HG03139 (cell line): ENCODE measurements around the gene COA7.

Experiments used
- ATAC-seq: cut with Tn5 transposase; IDR thresholded peaks from one replicate; pipeline ENCODE4 v1.9.1; 2021; ENCODE audit not compliant: unreplicated experiment

Gene COA7

DNA sequence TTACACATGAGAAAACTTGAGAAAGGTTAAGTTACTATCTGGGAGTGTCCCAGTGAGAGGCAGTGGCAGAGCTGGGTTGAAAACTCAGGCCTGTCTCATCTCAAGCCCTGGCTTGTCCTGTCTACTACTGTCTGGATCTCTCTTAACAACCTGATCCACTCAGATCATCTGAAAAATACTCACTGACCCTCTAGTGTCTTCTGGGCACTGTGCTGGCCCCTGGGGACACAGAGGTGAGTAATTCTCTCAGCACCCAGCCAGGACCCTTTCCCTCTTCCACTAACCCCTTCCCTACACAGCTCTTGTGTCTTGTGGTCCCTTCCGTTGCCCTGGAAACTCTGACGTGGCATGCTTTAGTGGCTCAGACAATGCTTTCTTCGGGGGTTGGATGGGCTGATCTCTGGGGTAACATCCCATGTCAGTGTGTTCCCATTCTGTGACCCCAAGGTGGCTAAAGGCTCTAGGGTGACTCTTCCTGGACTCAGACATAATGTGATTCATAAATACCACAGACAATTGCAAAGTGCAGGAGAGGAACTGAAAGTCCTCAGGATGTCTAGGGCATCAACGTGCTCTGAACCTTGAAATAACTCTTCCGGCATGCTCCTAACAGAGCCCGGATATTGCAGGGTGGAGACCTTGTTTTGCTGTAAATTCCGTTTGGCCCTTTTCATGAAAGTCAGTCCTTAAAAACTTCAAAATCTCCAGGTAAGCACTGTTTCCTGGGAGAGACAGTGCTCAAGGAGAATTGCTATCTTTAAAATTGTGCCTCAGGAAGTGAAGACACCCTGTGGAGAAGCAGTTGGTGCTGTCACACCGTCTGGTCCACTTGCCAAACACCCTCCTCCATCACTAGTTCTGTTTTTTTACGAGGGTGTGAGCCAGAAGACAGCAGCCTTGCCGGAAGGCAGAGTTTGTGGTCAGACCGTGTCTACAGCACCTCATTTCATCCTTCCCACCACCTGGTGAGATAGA is 61.1 kb downstream of the COA7 start:
- peak; percentile 68 for ATAC-seq

DNA sequence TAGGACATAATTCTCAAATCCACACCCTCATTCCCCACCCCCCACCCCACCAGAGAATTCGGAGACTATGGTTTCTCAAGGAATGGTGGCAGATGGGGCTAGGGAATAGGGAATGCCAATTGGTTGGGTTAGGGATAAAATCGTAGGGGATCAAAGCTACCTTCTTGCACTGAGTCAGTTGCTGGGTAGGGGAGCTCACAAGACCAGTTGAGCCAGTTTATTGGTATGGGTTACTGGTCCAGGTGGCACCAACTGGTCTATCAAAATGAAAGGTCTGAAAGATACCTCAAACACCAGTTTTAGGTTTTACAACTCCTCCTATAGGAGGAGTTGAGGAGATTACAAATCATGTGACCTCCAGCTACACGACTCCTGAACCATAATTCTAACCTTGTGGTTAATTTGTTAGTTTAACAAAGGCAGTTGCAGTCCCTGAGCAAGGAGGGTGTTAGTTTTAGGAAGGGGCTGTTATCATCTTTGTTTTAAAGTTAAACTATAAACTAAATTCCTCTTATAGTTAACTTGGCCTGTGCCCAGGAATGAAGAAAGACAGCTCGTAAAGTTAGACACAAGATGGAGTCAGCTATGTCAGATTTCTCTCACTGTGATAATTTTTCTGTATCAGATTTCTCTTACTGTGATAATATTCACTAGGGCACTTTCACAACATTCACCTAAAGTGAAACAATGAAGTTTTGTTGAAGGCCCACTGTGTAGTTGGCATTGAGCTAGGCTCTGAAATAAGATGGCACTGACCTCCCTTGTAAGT is 62.6 kb downstream of the COA7 start:
- ATAC-seq = no peak
